NT2/D1 (cell line): ENCODE data around the gene MTHFD1.

Experiments used
- DNase-seq: peaks from one replicate; pipeline ENCODE4 v3.0.0-alpha.2; 2011; ENCODE audit warnings: low read depth, low spot score
- H3K27me3 ChIP-seq: 2 replicates; pipeline ENCODE4 v1.6.0; 2011; ENCODE audit warnings: mild to moderate bottlenecking; ENCODE audit not compliant: insufficient read length, insufficient read depth
- H3K36me3 ChIP-seq: 2 replicates; pipeline ENCODE4 v1.6.1; 2011; ENCODE audit warnings: mild to moderate bottlenecking, low read length, mixed read lengths; ENCODE audit not compliant: insufficient read depth, insufficient read length
- H3K4me1 ChIP-seq: 2 replicates; pipeline ENCODE4 v1.5.1; 2011; ENCODE audit not compliant: insufficient read depth, insufficient read length
- H3K4me3 ChIP-seq: 2 replicates; pipeline ENCODE4 v1.5.1; 2011; ENCODE audit warnings: low read depth; ENCODE audit not compliant: insufficient read length
- H3K9ac ChIP-seq: 2 replicates; pipeline ENCODE4 v1.6.0; 2011; ENCODE audit warnings: low read depth; ENCODE audit not compliant: insufficient read length
- H3K9me3 ChIP-seq: 2 replicates; pipeline ENCODE4 v1.5.1; 2011; ENCODE audit warnings: mild to moderate bottlenecking, low read length; ENCODE audit not compliant: insufficient read depth
- SUZ12 ChIP-seq: IDR thresholded peaks from 2 replicates; pipeline ENCODE4 v1.6.1; 2011; ENCODE audit not compliant: insufficient read length, insufficient read depth; ENCODE audit errors: extremely low read depth
- YY1 ChIP-seq: IDR thresholded peaks from 2 replicates; pipeline ENCODE4 v1.6.1; 2011; ENCODE audit not compliant: insufficient read length, insufficient read depth
- ZNF274 ChIP-seq: IDR thresholded peaks from 2 replicates; pipeline ENCODE4 v1.6.1; 2011; ENCODE audit warnings: mild to moderate bottlenecking, low read depth, low read length

Gene MTHFD1

DNA sequence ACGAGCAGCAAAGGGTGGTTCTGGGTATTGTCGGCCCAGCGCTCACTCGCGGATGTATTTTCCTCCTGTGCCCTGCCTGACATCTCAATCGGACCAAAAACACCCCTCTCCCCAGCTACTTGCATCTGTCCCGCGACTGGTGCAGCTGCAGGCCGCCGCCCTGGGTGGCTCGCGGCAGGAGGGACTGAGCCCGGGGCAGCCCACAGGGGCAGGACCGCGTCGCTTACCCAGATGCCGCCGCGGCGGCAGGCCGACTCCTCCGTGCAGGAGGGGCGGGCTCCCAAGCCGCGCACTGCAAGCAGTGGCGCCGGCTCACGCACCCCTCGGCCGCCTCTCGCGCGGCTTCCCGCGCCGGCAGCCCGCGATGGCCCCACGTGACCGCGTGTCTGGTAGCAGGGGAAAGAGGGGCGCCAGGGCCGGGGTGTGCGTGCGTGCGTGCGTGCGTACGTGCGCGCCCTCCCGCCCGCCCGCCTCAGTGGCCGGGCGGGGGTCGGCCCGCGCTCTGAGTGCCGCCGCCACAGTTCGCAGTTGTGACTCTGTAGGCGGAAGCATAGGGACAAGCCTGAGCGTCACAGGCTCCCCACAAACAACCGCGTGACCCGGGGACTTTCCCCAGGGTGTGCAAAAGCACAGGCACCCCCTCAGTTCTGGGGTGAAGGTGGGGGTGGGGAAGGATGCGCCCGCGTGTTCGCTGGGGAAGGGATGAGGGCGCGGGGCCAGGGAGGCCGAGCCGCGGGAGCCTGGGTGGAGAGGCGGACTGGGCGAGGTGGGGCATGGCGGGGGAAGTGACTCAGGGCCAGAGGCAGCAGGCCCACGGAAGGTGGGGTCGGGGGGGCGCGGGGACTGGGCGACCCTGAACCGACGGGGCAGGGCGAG, 115.5 kb downstream of the MTHFD1 start, which contains the start of gene ZBTB25:
ZBTB25 (minus strand) TSS at position 405 of the 876 bp plus-strand sequence. CDS start 13,305 bp downstream, outside the sequence.
- H3K36me3 ChIP-seq: peaks cover 6% of the 10 kb centered on the region
- TF ChIP-seq ZNF274 (no peak), SUZ12 (no peak), YY1 (no peak)
- peak within 1 kb of the TSS; percentile 85 for H3K4me3 ChIP-seq
- DNase-seq: peak; percentile 82
- no peaks in the 10 kb centered on the region for H3K27me3 ChIP-seq
- H3K9me3 ChIP-seq: no peaks in the 10 kb centered on the region
- no peaks in the 10 kb centered on the region for H3K4me1 ChIP-seq
- peak within 1 kb of the TSS; percentile 95 for H3K9ac ChIP-seq

DNA sequence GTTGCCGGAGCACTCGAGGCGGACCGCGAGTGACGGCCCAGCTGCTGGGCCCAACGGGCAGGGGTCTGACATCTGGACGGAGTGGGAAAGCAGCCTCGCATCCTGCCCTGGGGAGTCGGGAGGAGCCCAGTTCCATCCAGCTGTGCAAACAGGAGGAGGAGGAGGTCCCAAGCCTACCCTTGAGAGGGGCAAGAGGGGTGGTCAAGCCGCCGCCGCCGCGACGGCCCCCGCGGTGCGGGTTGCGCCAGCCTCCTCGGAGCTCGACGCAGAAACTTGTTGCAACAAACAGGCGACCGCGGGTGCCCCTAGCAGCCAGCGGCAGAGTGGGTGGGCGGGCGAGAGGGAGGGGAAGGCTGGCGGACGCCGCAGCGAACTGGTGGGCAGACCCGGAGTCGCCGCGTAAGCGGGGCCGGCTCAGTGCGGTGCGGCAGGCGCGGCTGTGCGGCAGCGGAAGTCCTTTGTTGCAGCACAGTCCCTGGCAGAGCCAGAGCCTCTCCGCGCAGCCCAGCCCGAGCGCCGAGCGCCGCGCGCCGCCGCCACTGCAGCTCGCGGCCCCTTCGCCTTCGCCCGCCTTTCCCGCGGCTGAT, 116.2 kb downstream of the MTHFD1 start, which contains the start of gene ZBTB1:
ZBTB1 (plus strand) TSS at position 461 of the 587 bp plus-strand sequence. CDS start 16,735 bp downstream, outside the sequence.
- peak within 1 kb of the TSS; percentile 85 for H3K4me3 ChIP-seq
- no peaks in the 10 kb centered on the region for H3K27me3 ChIP-seq
- no peak for DNase-seq
- TF ChIP-seq ZNF274 (no peak), SUZ12 (no peak), YY1 (no peak)
- H3K9ac ChIP-seq: peak within 1 kb of the TSS; percentile 95
- H3K9me3 ChIP-seq: no peaks in the 10 kb centered on the region
- H3K36me3 ChIP-seq: peaks cover 4% of the 10 kb centered on the region
- H3K4me1 ChIP-seq: no peaks in the 10 kb centered on the region

- H3K36me3 ChIP-seq: peaks cover 4% of the 10 kb centered on the region
These were observed 117.0 kb downstream of the MTHFD1 start for GRCh38 chr14:64504897-64505794.

GRCh38 chr14:64506721-64507120, 118.6 kb downstream of the MTHFD1 start:
- Histone ChIP-seq H3K27me3 (no peaks in the 10 kb centered on the region), H3K4me3 (no peak overlapping the region), H3K4me1 (no peaks in the 10 kb centered on the region), H3K36me3 (peaks cover 7% of the 10 kb centered on the region), H3K9me3 (no peaks in the 10 kb centered on the region), H3K9ac (no peak overlapping the region)
- DNase-seq: no peak
- TF ChIP-seq YY1 (no peak), ZNF274 (no peak), SUZ12 (no peak)

More at GRCh38 chr14:64504897-64505794, 117.0 kb downstream of the MTHFD1 start:
- H3K4me3 ChIP-seq: peak overlapping the region; percentile 85
- H3K4me1 ChIP-seq: no peaks in the 10 kb centered on the region
- no peaks in the 10 kb centered on the region for H3K27me3 ChIP-seq
- peak overlapping the region; percentile 95 for H3K9ac ChIP-seq
- DNase-seq: peak; percentile 74
- TF ChIP-seq YY1 (no peak), SUZ12 (no peak), ZNF274 (no peak)
- no peaks in the 10 kb centered on the region for H3K9me3 ChIP-seq

DNA sequence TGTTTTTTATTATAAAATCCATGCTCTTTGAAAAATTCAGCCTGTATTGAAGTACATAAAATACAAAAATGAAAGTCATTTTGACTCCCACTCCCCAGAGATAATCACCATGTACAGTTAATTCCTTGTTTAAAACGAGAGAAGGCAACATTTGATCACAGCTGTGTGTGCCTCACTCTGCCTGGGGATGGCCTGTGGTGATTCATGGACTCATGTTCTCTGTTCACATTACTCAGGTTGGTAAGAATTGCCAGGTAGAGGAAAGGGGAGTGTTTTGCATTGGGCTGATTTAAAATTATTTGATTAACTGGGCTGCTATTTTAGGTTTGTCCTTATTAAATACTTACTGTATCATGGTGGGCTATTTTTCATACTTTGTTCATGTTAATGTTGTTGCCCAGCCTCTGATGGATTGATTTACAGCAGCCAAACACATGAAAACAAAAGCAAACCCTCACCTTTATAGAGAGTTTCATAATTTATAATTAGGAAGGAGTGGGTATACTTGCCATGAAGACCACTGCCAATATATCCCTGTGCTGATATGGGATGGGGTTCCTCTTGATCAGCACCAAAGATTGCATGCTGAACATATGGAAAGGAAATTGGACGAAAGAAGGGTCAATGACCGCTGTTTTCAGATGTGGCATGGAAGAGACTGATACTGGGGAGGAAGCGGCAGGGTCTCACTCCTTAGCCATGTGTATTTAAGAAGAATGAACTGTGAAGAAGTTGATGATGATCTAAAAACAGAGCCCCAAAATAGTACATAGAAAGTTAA, 119.4 kb downstream of the MTHFD1 start:
- H3K4me3 ChIP-seq: no peak overlapping the region
- H3K9me3 ChIP-seq: no peaks in the 10 kb centered on the region
- peaks cover 13% of the 10 kb centered on the region for H3K36me3 ChIP-seq
- TF ChIP-seq YY1 (no peak), SUZ12 (no peak), ZNF274 (no peak)
- no peaks in the 10 kb centered on the region for H3K4me1 ChIP-seq
- DNase-seq: no peak
- H3K27me3 ChIP-seq: no peaks in the 10 kb centered on the region
- H3K9ac ChIP-seq: no peak overlapping the region

- TF ChIP-seq SUZ12 (no peak), ZNF274 (no peak), YY1 (no peak)
- no peaks in the 10 kb centered on the region for H3K4me1 ChIP-seq
- peaks cover 16% of the 10 kb centered on the region for H3K36me3 ChIP-seq
- H3K27me3 ChIP-seq: no peaks in the 10 kb centered on the region
- no peaks in the 10 kb centered on the region for H3K9me3 ChIP-seq
- no peak overlapping the region for H3K9ac ChIP-seq
- no peak for DNase-seq
- no peak overlapping the region for H3K4me3 ChIP-seq
These were observed 120.1 kb downstream of the MTHFD1 start for GRCh38 chr14:64508215-64508776.
